Activated effector memory CD4-positive, alpha-beta T cell treated with Interleukin-2 at 50 U/mL for 16 hours (primary cell): Measurements from ENCODE around the gene MDM2.
"Not testable (repeated sequence)": the region's sequence is repeated elsewhere in the genome, so short reads cannot be mapped to it uniquely, and the experiment has no call there.

Source experiments
- DNase-seq: peaks from one replicate; pipeline ENCODE4 v3.0.0-alpha.2; 2020

MDM2 gene

GRCh38 chr12:68828672-68829068, 20.7 kb downstream of the MDM2 start:
- DNase-seq: no peak

DNA sequence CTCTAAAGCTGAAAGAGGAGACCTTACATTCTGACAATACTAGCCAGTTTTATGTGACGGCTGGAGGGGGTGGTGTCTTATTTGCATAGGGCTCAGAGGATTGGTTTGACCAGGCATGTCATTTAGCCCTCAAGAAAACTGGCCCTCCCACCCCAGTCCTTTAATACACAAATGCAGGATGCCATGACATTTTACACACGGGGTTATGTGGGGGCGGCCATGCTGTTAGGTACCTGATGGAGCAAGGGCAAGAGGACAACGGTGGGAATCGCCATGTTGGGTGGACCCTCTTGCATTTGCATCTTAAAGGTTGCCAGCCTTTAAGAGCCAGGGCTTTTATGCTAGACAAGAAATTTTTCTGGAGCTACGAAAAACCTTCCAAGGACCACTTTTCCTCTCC, 23.3 kb downstream of the MDM2 start:
- no peak for DNase-seq

GRCh38 chr12:68831751-68832503, 23.9 kb downstream of the MDM2 start:
- no peak for DNase-seq

- no peak for DNase-seq
These were observed 24.5 kb downstream of the MDM2 start for GRCh38 chr12:68832504-68832867.

GRCh38 chr12:68833508-68833907, 25.5 kb downstream of the MDM2 start:
- no peak for DNase-seq

- DNase-seq: no peak
These were observed 27.4 kb downstream of the MDM2 start for GRCh38 chr12:68835333-68835908.

GRCh38 chr12:68837215-68837614, 29.2 kb downstream of the MDM2 start:
- DNase-seq: no peak

GRCh38 chr12:68838046-68838886, 30.3 kb downstream of the MDM2 start:
- DNase-seq: no peak

DNA sequence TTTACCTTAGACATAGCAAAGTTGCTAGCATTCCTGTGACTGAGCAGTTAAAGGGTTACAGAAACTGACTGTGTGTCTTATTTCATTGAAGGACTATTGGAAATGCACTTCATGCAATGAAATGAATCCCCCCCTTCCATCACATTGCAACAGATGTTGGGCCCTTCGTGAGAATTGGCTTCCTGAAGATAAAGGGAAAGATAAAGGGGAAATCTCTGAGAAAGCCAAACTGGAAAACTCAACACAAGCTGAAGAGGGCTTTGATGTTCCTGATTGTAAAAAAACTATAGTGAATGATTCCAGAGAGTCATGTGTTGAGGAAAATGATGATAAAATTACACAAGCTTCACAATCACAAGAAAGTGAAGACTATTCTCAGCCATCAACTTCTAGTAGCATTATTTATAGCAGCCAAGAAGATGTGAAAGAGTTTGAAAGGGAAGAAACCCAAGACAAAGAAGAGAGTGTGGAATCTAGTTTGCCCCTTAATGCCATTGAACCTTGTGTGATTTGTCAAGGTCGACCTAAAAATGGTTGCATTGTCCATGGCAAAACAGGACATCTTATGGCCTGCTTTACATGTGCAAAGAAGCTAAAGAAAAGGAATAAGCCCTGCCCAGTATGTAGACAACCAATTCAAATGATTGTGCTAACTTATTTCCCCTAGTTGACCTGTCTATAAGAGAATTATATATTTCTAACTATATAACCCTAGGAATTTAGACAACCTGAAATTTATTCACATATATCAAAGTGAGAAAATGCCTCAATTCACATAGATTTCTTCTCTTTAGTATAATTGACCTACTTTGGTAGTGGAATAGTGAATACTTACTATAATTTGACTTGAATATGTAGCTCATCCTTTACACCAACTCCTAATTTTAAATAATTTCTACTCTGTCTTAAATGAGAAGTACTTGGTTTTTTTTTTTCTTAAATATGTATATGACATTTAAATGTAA, 31.5 kb downstream of the MDM2 start:
- DNase-seq: no peak

- DNase-seq: not testable (repeated sequence)
These were observed 33.2 kb downstream of the MDM2 start for GRCh38 chr12:68841175-68841574.

DNA sequence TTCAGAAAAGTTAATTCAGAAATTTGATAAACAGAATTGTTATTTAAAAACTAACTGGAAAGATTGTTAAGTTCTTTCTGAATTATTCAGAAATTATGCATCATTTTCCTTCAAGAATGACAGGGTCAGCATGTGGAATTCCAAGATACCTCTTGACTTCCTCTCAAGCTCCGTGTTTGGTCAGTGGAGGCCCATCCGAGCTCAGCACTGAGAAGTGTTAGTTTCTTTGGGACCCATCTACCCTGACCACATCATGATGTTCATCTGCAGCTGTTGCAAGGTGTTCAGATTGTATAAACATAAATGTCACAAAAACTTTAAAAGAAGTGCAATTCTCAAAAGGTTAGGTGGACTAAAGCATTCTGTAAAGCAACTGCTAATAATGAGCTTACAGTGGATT, 33.7 kb downstream of the MDM2 start:
- no peak for DNase-seq

DNA sequence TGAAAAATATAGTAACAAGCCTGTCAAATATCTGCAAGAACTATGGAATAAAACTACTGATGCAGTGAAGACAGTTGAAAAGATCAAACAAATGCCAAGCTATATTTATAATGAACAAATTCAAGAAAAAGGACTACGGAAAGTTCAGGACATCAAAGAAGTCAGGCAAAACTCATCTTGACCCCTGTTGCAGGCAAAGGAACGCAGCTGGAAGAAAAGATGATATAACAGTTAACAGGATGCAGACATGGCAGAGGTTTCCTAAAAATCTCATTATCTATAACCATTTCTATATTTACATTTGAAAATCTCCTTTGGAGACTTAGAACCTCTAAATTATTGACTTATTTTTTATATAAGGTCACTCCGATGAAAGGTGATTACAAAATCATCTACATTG, 34.1 kb downstream of the MDM2 start:
- DNase-seq: no peak

GRCh38 chr12:68842784-68843567, 35.0 kb downstream of the MDM2 start:
- no peak for DNase-seq

DNA sequence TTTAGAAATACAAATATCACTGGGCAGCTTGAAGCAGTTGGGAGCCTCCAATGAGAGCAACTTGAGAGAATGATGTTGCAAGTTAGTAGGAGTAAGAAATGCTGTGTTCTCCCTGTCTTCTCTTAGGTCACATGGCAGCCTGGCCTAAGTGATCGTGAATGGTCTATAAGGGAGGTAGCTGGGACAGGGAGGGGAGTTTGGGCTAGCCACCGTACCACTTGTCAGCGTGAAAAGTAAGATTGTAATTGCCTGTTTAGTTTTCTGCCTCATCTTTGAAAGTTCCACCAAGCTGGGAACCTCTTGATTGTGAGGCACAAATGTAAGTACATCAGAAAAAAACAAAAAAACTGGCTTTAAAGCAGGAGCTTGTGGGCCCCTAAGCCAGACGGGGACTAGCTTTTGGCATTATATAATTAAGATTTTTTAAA, 36.4 kb downstream of the MDM2 start:
- no peak for DNase-seq

- DNase-seq: no peak
These were observed 37.1 kb downstream of the MDM2 start for GRCh38 chr12:68844788-68845695.

- no peak for DNase-seq
These were observed 38.8 kb downstream of the MDM2 start for GRCh38 chr12:68846811-68847210.

- DNase-seq: no peak
These were observed 42.4 kb downstream of the MDM2 start for GRCh38 chr12:68850390-68850789.

- no peak for DNase-seq
These were observed 43.8 kb downstream of the MDM2 start for GRCh38 chr12:68851592-68852306.

- DNase-seq: no peak
These were observed 45.6 kb downstream of the MDM2 start for GRCh38 chr12:68853396-68854077.

DNA sequence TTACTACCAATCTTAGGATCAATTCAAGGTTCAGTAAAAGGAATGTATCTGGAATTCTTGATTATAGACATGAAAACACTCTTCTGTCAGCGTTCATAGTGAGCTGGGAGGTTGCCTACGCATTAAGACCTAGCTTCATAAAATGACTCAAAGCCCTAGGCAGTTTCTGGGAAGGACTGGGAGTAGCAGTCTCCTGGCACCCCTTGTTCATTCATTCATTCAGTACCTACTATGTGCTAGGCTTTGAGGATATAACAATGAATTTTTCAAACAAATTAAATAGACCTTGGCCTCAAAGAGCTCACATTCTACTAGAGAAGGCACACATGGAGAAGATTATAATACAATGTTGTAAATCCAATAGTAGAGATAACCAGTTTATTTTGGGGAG, 46.1 kb downstream of the MDM2 start:
- DNase-seq: no peak
